Lower lobe of right lung (tissue), 2 donors: Measurements from ENCODE around the gene YPEL5. TPM values are rescaled to one million over a fixed set of nuclear protein-coding genes. Genes with fewer than 3 reads are reported as not detected.
"Not testable (repeated sequence)": the region's sequence is repeated elsewhere in the genome, so short reads cannot be mapped to it uniquely, and the experiment has no call there.

Source experiments
- ATAC-seq, 2 donors: fragments of 200-7000 bp; cut with Tn5 transposase; one replicate each; pipeline ENCODE4 v1.9.1; 2020 to 2022; ENCODE audit warnings: mild to moderate bottlenecking in 2 of 2, moderate library complexity in 2 of 2
- DNase-seq: peaks from one replicate; pipeline ENCODE4 v3.0.0-alpha.2; 2020
- H3K27ac ChIP-seq: fragments of 200-600 bp; one replicate; pipeline ENCODE4 v1.8.0; 2022
- H3K27me3 ChIP-seq: fragments of 200-600 bp; one replicate; pipeline ENCODE4 v1.8.0; 2022; ENCODE audit warnings: low read depth
- H3K36me3 ChIP-seq: fragments of 200-600 bp; one replicate; pipeline ENCODE4 v1.8.0; 2022; ENCODE audit warnings: mild to moderate bottlenecking
- H3K4me1 ChIP-seq: fragments of 200-600 bp; one replicate; pipeline ENCODE4 v1.8.0; 2022
- H3K4me3 ChIP-seq: fragments of 200-600 bp; one replicate; pipeline ENCODE4 v1.8.0; 2022; ENCODE audit warnings: mild to moderate bottlenecking
- H3K9me3 ChIP-seq: fragments of 200-600 bp; one replicate; pipeline ENCODE4 v1.8.0; 2022
- intact Hi-C: fragments of 100-400 bp; cut with DNase I; formaldehyde crosslinking; loops from one replicate; pipeline ENCODE4 v1.11.0; 2022
- total RNA-seq: library from RNA; stranded (reverse); fragmentation: NEBNext Ultra II Directional; extraction: Animal tissue kit (Norgen Biotek cat#: 25700); gene quantifications from one replicate; pipeline ENCODE4 v1.2.1, GENCODE V29; 2021
- TF ChIP-seq, protein P1 (sequence below): fragments of 200-600 bp; IDR thresholded peaks from one replicate; pipeline ENCODE4 v1.8.0; 2022; ENCODE audit warnings: antibody characterized with exemption, mild to moderate bottlenecking
- donor health status: DM: no; HTN: yes; CAD: no; lungs with severe emphysema.

Gene YPEL5
- total RNA-seq, 1 donor from 2014 or later, result 98.0 TPM

DNA sequence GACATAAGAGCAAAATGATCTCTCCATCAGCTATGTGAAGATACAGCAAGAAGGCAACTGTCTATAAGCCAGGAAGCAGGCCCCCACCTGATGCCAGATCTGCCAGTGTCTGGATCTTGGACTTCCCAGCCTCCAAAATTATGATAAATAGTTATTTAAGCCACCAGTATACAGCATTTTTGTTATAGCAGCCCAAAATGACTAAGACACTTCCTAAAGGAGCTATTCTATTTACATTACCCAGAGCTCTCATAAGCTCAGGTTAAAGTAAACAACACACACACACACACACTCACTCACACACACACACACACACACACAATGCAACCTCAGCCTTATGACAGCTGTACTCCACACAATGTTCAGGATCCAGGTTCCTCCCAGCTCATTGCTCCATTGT lies 5.7 kb upstream of the YPEL5 start:
- no peak overlapping the region for H3K4me3 ChIP-seq
- H3K27me3 ChIP-seq, result peaks cover 5% of the 10 kb centered on the region
- peaks cover 6% of the 10 kb centered on the region for H3K4me1 ChIP-seq
- no peak overlapping the region for H3K27ac ChIP-seq
- H3K9me3 ChIP-seq, result no peaks in the 10 kb centered on the region
- TF ChIP-seq, protein P1, sequence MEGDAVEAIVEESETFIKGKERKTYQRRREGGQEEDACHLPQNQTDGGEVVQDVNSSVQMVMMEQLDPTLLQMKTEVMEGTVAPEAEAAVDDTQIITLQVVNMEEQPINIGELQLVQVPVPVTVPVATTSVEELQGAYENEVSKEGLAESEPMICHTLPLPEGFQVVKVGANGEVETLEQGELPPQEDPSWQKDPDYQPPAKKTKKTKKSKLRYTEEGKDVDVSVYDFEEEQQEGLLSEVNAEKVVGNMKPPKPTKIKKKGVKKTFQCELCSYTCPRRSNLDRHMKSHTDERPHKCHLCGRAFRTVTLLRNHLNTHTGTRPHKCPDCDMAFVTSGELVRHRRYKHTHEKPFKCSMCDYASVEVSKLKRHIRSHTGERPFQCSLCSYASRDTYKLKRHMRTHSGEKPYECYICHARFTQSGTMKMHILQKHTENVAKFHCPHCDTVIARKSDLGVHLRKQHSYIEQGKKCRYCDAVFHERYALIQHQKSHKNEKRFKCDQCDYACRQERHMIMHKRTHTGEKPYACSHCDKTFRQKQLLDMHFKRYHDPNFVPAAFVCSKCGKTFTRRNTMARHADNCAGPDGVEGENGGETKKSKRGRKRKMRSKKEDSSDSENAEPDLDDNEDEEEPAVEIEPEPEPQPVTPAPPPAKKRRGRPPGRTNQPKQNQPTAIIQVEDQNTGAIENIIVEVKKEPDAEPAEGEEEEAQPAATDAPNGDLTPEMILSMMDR, result no peak
- no peaks in the 10 kb centered on the region for H3K36me3 ChIP-seq
- DNase-seq (no peak), ATAC-seq (no peak)
- intact Hi-C loops, result no loop called here

DNA sequence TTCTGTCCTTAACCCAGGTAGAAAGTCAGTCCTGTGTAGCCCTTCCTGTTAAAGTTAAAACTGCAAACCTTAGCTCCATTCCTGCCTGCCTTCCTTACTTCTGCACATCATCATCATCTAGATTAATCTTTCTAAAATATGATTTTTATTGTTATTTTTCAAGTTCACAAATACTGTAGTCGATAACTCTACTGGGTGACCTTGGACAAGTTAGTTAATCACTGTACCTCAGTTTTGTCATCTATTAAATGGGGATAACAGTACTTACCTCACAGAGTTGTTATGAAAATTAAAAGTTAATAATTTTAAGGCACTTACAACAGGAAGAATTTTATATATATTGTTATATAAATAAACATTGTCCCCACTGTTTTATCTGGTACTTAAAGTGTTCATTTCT lies 2.5 kb upstream of the YPEL5 start:
- Histone ChIP-seq H3K36me3 (no peaks in the 10 kb centered on the region), H3K4me1 (peaks cover 21% of the 10 kb centered on the region), H3K27ac (no peak overlapping the region), H3K4me3 (no peak overlapping the region), H3K9me3 (no peaks in the 10 kb centered on the region), H3K27me3 (peaks cover 4% of the 10 kb centered on the region)
- ATAC-seq (no peak), DNase-seq (no peak)
- TF ChIP-seq, protein P1, result no peak
- intact Hi-C loops, result no loop called here

DNA sequence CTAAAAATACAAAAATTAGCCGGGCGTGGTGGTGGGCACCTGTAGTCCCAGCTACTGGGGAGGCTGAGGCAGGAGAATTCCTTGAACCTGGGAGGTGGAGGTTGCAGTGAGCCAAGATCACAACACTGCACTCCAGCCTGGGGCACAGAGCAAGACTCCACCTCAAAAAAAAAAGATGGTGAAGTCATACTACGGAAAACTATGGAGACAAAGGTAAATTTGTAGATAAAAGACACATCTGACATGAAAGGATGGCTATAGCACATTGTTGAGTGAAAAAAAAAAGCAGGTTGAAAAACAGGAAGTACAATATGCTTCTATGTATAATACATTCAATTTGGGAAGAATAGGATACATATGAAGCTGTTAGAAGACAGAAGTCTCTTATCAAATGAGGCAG lies 1.9 kb upstream of the YPEL5 start:
- ATAC-seq, H3K27me3 ChIP-seq, H3K36me3 ChIP-seq, DNase-seq, H3K27ac ChIP-seq, H3K4me3 ChIP-seq, intact Hi-C loops, H3K9me3 ChIP-seq: not testable (repeated sequence)
- H3K4me1 ChIP-seq, result peaks cover 27% of the 10 kb centered on the region

DNA sequence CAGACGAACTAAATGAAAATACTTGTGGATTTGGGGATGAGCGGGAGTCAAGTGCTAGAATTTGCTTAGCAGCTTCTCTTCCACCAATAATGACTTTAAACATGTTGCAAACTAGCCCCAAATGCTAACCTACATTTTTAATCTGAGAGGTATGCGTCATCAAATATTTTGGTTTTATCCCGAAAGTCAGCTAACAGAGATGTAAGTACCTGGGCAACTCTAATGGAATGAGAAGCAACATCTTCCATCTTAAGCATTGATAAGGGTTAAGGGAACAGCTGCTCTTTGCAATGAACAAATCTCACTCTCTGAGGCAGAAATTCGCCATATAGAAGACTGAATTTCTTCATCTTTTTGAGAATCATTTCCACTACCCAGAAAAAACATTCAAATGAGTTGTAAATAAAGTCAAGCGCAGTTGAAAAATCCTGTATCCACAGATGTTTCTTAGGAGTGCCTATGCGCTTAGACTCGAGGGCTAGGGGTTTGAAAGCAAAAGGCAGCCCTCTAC lies 926 bp upstream of the YPEL5 start:
- ATAC-seq (no peak), DNase-seq (no peak)
- H3K36me3 ChIP-seq, result no peaks in the 10 kb centered on the region

DNA sequence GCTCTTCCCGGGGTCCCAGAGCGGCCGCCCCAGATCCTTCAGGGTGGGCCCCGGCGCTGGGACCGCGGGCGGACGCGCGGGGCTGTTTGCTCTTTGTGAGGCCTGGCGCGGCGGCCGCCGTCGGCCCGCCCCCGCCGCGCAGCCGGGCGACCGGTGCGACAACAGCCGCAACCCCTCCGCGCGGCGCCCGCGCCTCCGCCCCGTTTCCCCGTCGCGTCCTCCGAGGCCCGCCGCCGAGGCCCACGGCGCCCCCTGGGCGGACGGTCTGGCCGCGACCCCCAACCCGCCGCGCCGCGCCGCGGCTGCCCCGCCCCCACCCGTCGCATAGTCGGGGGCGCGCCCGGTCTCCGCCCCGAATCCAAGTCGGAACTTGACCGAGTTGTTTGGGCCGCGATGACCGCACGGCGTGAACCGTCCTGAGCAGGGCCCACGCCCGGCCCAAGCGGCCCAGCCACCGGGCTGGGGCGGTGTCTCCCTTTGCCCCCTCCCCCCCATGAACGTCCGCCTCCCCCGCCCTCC lies 448 bp downstream of the YPEL5 start:
- TF ChIP-seq, protein P1, result no peak
- H3K36me3 ChIP-seq, result peaks cover 8% of the 10 kb centered on the region
- H3K27ac ChIP-seq, result peak overlapping the region; percentile 99
- ATAC-seq (peak; percentile 1 to 12), DNase-seq (no peak)
- H3K27me3 ChIP-seq, result no peaks in the 10 kb centered on the region
- intact Hi-C loops, result no loop called here
- peak overlapping the region; percentile 82 for H3K4me3 ChIP-seq
- no peaks in the 10 kb centered on the region for H3K9me3 ChIP-seq
- peaks cover 47% of the 10 kb centered on the region for H3K4me1 ChIP-seq

More for the DNA sequence above, 926 bp upstream of the YPEL5 start:
- Histone ChIP-seq H3K27me3 (no peaks in the 10 kb centered on the region), H3K4me1 (peaks cover 37% of the 10 kb centered on the region), H3K27ac (peak overlapping the region; percentile 99), H3K4me3 (peak overlapping the region; percentile 55), H3K9me3 (no peaks in the 10 kb centered on the region)
- TF ChIP-seq, protein P1, result no peak
- intact Hi-C loops, result no loop called here

- ATAC-seq, result peak; percentile 52 to 66
- intact Hi-C loops, result no loop called here
- TF ChIP-seq, protein P1, result peak; percentile 63
- no peaks in the 10 kb centered on the region for H3K9me3 ChIP-seq
- peak overlapping the region; percentile 82 for H3K4me3 ChIP-seq
- H3K27ac ChIP-seq, result peak overlapping the region; percentile 99
- DNase-seq, result peak; percentile 90
- peaks cover 52% of the 10 kb centered on the region for H3K4me1 ChIP-seq
- H3K27me3 ChIP-seq, result no peaks in the 10 kb centered on the region
- H3K36me3 ChIP-seq, result peaks cover 8% of the 10 kb centered on the region
These were observed 1.2 kb downstream of the YPEL5 start for GRCh38 chr2:30147715-30148610.
